ENCODE results near the gene CD163L1.

Gene CD163L1

DNA sequence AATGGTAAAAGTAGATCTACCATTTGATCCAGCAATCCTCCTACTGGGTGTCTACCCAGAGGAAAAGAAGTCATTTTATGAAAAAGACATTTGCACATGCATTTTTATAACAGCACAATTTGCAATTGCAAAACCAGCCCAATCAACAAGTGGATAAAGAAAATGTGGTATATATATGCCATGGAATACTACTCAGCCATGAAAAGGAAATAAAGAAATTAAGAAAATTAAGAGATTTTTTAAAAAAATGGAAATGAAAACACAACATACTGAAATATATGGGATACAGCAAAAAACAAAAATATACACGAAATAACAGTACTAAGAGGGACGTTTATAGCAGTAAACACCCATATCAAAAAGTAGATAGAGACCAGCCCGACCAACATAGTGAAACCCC, 81.2 kb downstream of the CD163L1 start:
- Histone ChIP-seq H3K9ac (no peak overlapping the region), H3K36me3 (ENCODE audit: control insufficient read depth, insufficient read depth, low read length) (no peaks in the 10 kb centered on the region), H3K4me2 (ENCODE audit: low read length) (no peak overlapping the region), H3K4me1 (no peaks in the 10 kb centered on the region), H3K27ac (no peak overlapping the region), H3K27me3 (ENCODE audit: control insufficient read depth, insufficient read depth, low read length) (no peaks in the 10 kb centered on the region), H2AFZ (no peak overlapping the region), H3K79me2 (no peaks in the 10 kb centered on the region), H3K9me3 (ENCODE audit: control insufficient read depth, low read length) (no peaks in the 10 kb centered on the region), H3K4me3 (ENCODE audit: low read depth, low read length) (no peak overlapping the region)
- TF ChIP-seq, protein P1, sequence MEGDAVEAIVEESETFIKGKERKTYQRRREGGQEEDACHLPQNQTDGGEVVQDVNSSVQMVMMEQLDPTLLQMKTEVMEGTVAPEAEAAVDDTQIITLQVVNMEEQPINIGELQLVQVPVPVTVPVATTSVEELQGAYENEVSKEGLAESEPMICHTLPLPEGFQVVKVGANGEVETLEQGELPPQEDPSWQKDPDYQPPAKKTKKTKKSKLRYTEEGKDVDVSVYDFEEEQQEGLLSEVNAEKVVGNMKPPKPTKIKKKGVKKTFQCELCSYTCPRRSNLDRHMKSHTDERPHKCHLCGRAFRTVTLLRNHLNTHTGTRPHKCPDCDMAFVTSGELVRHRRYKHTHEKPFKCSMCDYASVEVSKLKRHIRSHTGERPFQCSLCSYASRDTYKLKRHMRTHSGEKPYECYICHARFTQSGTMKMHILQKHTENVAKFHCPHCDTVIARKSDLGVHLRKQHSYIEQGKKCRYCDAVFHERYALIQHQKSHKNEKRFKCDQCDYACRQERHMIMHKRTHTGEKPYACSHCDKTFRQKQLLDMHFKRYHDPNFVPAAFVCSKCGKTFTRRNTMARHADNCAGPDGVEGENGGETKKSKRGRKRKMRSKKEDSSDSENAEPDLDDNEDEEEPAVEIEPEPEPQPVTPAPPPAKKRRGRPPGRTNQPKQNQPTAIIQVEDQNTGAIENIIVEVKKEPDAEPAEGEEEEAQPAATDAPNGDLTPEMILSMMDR (IDR thresholded peaks at IDR 0.05): no peak

DNA sequence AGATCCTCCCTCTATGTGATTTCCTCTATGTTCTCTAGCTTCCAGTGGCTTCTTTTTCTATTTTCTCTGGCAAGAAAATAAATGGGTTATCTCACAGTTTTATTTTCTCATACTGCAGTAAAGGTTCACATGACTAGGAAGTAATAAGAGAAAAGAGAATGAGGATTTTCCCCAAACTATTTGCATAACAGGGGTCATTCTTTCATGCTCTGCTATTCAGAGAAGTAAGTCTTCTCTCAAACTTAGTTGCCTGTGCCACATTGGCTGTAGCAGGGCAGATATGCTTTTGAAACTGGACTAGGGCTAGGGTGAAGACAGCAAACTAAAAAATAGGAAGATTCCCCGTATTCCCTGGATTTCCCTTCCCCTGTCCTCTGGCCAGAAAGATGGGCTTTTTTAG, 82.7 kb downstream of the CD163L1 start:
- Histone ChIP-seq H3K4me1 (no peaks in the 10 kb centered on the region), H3K4me3 (ENCODE audit: low read depth, low read length) (no peak overlapping the region), H3K4me2 (ENCODE audit: low read length) (no peak overlapping the region), H3K9me3 (ENCODE audit: control insufficient read depth, low read length) (no peaks in the 10 kb centered on the region), H3K27me3 (ENCODE audit: control insufficient read depth, insufficient read depth, low read length) (no peaks in the 10 kb centered on the region), H3K27ac (no peak overlapping the region), H3K9ac (no peak overlapping the region), H3K79me2 (no peaks in the 10 kb centered on the region), H3K36me3 (ENCODE audit: control insufficient read depth, insufficient read depth, low read length) (no peaks in the 10 kb centered on the region), H2AFZ (no peak overlapping the region)
- TF ChIP-seq, protein P1 (IDR thresholded peaks at IDR 0.05): no peak

DNA sequence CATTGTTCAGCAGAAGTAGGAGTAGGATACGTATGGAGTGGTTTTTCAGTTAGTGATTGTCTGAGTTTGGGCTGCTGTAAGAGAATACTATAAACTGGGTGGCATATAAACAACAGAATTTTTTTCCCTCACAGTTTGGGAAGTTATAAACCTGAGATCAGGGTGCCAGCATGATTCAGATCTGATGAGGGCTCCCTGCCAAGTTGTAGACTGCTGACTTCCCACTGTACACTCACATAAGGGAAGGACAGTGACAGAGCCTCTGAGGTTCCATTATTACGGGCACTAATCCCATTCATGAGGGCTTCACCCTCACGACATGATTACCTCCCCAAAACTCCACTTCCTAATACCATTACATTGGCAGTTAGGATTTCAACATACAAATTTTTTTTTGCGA, 89.4 kb downstream of the CD163L1 start:
- Histone ChIP-seq H3K79me2 (no peaks in the 10 kb centered on the region), H3K9me3 (ENCODE audit: control insufficient read depth, low read length) (no peaks in the 10 kb centered on the region), H3K27me3 (ENCODE audit: control insufficient read depth, insufficient read depth, low read length) (no peaks in the 10 kb centered on the region), H3K4me3 (ENCODE audit: low read depth, low read length) (no peak overlapping the region), H3K4me1 (no peaks in the 10 kb centered on the region), H3K36me3 (ENCODE audit: control insufficient read depth, insufficient read depth, low read length) (no peaks in the 10 kb centered on the region), H3K27ac (no peak overlapping the region), H3K4me2 (ENCODE audit: low read length) (no peak overlapping the region), H3K9ac (no peak overlapping the region), H2AFZ (no peak overlapping the region)
- TF ChIP-seq, protein P1 (IDR thresholded peaks at IDR 0.05): no peak

- Histone ChIP-seq H3K36me3 (ENCODE audit: control insufficient read depth, insufficient read depth, low read length) (no peaks in the 10 kb centered on the region), H3K9ac (no peak overlapping the region), H3K27me3 (ENCODE audit: control insufficient read depth, insufficient read depth, low read length) (no peaks in the 10 kb centered on the region), H3K79me2 (no peaks in the 10 kb centered on the region), H3K4me1 (no peaks in the 10 kb centered on the region), H2AFZ (no peak overlapping the region), H3K27ac (no peak overlapping the region), H3K4me3 (ENCODE audit: low read depth, low read length) (no peak overlapping the region), H3K9me3 (ENCODE audit: control insufficient read depth, low read length) (no peaks in the 10 kb centered on the region), H3K4me2 (ENCODE audit: low read length) (no peak overlapping the region)
- TF ChIP-seq, protein P1 (IDR thresholded peaks at IDR 0.05): no peak
Measured at GRCh38 chr12:7352661-7353060, 91.3 kb downstream of the CD163L1 start.

DNA sequence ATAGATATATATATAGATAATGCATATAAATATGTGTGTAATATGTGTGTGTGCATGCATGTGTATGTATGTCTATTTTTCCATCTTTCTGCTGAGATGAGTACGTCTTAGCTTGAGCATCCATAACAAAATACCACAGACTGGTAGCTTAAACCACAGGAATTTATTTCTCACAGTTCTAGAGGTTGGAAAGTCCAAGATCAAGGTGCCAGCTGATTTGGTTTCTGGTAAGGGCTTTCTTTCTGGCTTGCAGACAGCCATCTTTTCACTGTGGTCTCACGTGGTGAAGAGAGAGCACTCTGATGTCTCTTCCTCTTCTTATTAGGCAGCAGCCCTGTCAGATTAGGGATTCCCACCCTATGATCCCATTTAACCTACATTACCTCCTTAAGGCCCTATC, 92.8 kb downstream of the CD163L1 start:
- H3K4me3 ChIP-seq (ENCODE audit: low read depth, low read length): no peak overlapping the region
- no peaks in the 10 kb centered on the region for H3K27me3 ChIP-seq (ENCODE audit: control insufficient read depth, insufficient read depth, low read length)
- H2AFZ ChIP-seq: no peak overlapping the region
- H3K9me3 ChIP-seq (ENCODE audit: control insufficient read depth, low read length): no peaks in the 10 kb centered on the region
- TF ChIP-seq, protein P1 (IDR thresholded peaks at IDR 0.05): no peak
- no peak overlapping the region for H3K27ac ChIP-seq
- no peaks in the 10 kb centered on the region for H3K36me3 ChIP-seq (ENCODE audit: control insufficient read depth, insufficient read depth, low read length)
- H3K9ac ChIP-seq: no peak overlapping the region
- no peaks in the 10 kb centered on the region for H3K4me1 ChIP-seq
- no peaks in the 10 kb centered on the region for H3K79me2 ChIP-seq
- no peak overlapping the region for H3K4me2 ChIP-seq (ENCODE audit: low read length)

Data from parathyroid adenoma (tissue), 2 donors.